GM18517 (cell line): Measurements from ENCODE around the gene PERCC1.

ENCODE experiments used
- ATAC-seq: cut with Tn5 transposase; IDR thresholded peaks from one replicate; pipeline ENCODE4 v1.9.1; 2021; ENCODE audit warnings: mild to moderate bottlenecking, moderate library complexity; ENCODE audit not compliant: unreplicated experiment

PERCC1 gene

DNA sequence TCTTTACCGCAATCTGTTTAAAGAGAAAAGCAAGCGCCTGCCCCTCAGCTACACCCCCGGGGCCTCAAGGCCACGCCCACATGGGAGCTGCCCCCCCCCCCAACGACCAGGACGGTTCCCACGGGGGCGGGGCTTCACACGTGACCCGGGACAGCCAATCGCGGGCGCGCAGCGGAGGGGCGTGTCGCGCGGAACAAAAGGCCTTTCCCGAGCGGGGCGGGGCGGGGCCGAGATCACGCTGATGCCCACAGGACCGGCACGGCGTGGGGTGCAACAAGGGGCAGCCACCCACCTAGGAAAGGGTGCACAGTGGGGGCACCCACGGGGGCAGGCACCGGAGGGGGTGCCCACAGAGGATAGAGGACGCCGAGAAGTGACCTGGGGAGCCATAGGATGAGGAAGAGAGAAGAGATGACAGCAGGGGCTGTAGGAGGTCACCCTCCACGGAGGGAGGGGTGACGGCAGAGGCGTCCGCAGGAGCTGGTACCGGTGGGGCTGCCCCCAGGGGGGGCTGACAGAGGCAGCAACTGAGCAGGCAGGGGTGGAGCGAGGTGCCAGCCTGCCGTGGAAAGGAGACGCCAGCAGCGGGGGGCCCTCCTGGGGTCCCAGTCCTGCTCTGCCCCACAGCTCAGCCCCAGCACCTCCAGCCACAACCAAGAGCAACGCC, 22.6 kb upstream of the PERCC1 start:
- peak; percentile 49 for ATAC-seq

DNA sequence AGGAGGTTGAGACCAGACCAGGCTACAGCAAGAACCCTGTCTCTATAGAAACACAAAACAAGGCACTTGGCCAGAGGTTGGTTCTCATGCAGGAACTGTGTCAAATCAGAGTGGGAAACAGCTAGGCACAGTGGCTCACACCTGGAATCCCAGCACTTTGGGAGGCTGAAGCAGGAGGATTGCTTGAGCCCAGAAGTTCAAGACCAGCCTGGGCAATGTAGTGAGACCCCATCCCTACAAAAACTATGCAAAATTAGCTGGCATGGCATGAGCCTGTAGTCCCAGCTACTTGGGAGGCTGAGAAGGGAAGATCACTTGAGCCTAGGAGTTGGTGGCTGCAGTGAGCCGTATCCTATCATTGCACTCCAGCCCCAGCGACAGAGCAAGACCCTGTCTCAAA, 18.0 kb upstream of the PERCC1 start:
- no peak for ATAC-seq

DNA sequence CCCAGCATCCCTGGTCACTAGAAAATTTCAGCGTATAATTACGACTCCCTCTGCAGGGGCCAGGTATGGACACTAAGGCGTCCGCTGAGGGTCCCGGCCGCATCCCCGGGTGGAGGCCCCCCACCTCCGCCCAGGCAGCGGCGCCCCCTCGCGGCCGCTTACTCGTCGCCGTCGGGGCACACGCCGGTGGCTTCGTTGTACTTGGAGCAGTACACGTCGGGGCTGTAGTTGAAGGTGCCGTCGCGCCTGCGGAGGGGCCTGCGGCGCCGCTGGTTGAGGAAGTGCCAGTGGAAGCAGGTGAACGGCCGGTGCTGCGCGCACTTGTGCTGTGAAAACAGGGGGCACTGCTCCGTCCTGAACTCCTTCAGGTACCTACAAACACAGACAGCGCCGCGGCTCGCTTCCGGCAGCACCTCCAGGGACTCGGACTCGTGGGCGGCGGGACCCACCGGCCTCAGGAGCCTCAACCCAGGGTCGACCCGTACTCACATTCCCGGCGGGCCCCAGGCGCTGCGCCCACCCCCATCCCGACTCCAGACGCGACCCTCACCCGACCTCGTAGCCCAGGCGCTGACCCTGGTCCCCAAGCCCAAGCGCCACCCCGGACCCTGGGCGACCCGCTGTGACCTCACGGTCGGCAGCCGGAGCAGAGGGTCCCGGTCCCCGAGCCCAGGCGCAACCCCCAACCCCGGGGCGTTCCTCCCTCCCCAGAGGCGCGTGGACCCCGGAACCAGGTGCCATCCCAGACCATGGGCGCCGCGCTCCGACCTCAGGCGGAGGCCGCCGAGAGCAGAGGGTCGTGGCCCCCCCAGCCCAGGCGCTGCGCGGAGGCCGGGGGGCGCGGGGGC, 17.0 kb upstream of the PERCC1 start:
- ATAC-seq: no peak

DNA sequence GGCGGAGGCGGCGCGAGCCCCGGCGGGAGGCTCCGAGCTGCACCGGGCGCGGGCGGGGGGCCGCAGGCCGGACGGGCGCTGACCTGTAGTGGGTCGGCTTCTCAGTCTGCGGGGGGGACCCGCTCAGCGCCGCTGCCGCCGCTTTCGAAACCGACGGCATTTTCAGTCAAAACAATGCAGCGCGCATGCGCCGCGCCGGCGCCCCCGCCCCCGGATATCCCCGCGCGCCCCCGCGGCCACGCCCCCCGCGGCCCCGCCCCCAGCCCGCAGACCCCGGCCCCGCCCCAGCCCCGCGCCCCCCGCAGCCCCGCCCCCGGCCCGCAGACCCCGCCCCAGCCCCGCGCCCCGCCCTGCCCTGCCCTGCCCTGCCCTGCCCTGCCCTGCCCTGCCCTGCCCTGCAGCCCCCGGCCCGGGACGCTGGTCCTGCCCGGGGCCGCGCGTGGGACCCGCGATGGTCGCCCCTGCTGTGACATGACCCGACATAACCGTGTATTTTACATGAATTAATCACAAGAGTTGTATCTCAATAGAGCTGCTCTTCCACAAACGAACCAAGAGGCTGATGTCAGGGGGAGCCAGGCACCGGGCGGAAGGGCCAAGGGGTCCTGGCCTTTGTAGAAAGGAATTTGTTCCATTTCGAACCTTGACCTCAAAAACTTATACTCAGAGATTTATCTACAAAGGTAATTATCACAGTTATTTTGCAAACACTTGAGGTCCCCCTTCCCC, 16.2 kb upstream of the PERCC1 start, which contains the start of gene UNKL:
UNKL (minus strand) TSS at position 173 of the 729 bp plus-strand sequence; CDS start at position 160, 13 bp downstream.
- no peak for ATAC-seq

DNA sequence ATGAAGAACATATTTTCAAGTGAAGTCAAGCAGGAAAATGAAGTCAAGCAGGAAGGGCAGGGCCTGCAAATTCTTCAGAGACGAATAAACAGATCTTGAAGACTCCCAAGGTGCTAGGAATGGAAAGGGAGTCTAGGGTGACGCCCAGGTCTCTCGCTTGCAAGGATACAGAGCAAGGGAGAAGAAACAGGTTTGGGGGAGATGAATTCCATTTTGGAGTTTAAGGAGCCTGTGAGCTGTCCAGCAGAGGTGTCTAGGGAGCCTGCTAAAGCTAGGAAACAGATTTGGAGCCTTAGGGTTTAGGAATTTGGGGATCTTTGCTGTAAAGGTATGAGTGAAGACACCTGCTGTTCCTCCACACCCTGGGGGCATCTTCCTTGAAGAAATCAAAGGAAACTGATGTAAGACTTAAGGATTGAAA, 14.3 kb upstream of the PERCC1 start:
- no peak for ATAC-seq

DNA sequence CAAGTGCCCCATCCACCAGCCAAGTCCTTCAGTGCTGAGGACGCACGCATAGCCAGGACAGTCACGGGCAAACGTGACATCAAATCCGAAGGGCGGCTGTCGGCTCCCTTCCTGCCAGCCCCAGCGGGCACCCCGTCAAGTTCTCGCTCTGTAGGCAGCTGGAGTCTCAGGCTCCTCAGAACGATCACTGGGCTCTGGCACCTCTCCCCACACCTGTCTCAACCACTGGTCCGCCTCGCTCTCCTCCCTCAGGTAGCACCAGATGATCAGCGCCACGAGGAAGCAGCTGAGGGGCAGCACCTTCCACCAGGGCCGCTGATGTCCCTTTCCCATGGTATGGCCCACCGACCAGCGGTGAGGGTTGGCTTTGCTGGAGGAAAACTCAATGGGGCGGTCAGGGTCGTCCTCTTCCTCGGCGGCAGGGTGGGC, 10.8 kb upstream of the PERCC1 start:
- ATAC-seq: no peak

DNA sequence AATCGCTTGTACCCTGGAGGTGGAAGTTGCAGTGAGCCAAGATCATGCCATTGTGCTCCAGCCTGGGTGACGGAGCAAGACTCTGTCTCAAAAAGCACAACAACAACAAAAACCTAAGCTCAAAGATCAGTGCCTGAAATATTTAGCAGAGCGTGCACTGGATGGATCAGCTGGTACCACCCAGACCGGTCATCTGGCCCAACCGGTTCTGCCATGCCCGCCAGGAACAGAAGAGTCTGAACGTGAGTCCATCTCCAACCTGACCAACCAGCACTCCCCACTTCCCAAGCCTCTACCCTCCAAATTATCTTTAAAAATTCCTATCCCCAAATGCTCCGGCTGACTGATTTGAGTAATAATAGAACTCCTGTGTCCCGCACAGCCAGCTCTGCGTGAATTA, 8.8 kb upstream of the PERCC1 start:
- no peak for ATAC-seq

DNA sequence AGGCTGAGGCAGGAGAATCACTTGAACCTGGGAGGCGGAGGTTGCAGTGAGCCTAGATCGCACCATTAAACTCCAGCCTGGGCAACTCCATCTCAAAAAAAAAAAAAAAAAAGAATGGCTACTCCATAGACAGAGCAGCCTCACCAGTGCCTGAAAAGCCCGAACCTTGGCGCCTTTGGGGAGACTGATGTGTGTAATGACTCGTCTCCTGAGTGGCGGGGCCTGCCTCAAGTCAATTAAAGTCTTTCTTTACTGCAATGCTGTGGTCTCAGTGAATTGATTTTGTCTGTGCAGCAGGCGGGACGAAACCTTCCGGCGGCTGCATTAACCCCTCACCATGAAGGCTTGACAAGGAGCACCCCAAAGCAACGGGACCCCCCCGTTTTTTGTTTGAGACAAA, 6.8 kb upstream of the PERCC1 start:
- ATAC-seq: no peak

DNA sequence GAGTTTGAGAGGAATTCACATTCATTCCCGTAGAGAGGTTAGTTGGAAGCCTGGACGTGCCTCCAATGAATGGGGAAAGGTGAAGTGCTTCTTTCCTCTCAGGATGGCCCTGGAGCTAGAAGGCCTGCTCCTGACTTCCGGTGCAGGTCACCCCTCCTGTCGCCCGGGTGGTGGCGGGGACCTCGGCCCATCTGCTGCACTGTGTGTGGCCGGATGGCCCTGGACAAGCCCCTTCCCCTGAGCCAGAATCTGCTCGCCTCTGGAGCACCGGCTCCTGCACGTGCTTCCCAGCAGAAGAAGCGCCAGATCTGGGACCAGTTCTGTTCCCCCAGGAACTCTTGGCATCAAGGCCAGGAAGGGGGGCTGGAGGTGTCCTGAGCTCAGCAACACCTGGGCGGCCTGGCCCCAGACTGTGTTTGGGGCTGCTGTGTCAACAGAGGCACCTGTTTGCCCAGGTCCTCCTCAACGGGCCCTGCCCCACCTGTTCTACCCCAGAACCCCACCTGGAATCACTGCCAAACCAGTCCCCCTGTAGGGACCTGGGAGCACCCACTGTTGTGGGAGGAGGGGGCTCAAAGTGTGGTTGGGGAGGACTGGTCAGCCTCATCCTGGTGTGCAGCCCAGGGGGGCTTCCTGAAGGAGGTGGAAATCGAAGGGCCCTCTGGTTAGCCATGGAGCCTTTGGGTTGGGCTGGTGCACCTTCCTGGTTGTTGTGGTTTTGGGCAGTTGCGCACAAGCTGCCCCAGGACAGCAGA, 5.1 kb upstream of the PERCC1 start:
- no peak for ATAC-seq

DNA sequence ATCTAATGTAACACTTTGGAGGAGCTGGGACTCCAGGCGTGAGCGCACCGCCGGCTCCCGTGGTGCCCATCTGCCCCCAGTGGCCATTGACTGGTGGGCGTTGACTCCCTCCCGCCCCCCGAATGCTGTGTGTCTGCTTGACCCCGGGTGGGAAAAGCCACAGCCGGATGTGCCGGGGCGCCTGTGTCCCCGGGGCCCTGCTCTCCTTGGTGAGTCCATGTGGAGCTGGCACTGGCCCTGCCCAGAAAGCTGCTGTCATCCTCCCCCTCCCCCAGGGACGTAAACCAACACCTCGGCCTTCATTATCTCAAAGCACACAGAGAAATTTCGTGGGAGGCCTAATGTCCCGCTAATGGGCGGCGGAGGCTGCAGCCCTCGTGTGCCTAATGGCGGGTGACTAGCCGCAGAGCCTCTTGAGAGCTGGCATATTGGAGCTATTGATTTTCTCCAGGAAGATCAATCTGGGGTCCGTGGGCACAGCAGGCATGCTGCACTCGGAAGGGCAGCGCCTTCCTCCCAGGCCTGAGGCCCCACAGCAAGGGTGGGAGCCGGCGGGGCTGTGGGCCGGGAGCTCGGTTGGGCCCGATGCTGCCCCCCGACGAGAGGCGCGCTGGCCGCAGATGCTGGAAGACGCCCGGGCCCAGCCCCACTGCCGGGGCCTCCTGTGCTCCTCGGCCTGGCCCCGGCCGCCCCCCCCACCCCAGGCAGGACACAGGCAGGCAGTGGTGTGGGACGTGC, 4.0 kb upstream of the PERCC1 start:
- ATAC-seq: no peak

DNA sequence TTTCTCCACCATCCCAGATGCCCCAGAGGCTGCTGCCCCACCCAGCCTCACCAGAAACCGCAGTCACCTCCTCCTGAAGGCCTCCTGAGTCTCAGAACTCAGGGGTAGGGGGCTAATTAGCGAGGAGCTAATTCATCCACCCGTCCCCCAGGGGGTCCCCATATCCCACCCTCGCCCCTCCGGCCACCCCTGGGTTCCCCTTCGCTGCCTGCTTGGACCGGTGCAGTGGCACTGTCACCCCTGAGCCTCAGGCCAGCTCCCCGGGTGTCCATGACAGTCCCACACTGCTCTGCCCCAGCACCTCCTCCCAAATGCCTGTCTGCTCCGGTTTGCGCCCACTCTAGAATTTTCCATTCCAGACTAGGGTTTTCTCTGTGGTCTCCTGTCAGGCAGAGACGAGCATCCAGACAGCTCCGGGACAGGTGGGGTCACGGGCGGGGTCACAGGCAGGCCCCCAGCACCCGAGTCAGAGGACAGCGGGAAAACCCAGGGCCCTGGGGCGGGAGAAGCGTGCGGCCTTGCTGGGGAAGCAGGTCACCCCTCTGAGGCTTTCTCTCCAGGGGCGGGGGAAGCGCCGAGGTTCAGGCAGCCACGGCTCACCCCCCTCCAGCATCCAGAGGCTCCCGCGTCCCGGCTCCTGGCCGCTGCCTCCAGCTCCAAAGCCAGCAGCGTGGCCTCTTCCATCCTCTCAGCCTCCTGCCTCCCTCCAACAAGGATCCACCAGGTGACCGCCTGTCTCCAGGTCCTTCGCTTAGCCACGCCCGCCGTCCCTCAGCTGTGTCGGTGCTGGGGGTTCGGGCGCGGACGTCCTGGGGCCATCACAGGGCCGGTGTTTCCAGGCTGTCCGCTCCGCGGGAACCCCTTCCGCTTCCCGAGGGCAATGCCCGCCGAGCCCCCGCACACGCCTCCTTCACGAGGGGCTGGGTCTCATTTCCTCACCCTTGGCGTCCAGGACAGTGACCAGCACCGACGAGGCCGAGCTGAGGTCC, 3.1 kb upstream of the PERCC1 start:
- ATAC-seq: no peak

DNA sequence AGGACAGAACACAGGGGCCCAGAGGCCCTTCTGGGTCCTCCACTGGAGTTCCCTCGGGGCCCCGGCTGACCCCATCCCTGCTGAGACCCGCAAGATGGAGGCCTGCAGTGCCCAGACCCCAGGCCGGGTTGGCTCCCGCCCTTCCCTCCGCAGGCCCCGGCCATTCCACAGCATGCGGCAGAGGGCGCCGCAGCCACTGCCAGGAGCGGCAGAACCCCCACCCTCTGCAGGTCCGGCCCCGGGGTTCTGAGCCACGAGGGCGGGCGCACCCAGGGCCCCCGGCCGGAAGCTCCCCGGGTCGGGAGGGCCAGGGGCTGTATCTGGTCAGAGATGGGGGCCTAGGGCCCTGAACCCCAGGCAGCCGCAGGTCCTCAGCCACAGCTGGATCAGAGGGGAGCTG, 2.4 kb upstream of the PERCC1 start:
- ATAC-seq: no peak

DNA sequence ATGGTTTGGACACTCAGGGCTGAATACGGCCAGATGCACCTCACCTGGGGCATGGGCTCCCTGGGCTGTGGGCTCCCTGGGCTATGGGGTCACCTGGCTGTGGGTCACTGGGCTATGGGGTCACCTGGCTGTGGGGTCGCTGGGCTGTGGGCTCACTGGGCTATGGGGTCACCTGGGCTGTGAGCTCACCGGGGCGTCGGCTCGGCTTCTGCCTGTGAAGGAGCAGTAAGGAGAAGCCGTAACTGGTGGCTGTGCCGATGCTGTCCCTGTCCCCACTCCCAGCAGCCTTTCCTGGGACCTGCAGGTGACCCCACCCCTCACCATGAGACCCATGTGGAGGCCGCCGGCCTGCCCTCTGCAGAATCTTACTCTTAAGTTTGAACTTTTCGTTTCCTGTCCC, 1.9 kb upstream of the PERCC1 start:
- no peak for ATAC-seq

DNA sequence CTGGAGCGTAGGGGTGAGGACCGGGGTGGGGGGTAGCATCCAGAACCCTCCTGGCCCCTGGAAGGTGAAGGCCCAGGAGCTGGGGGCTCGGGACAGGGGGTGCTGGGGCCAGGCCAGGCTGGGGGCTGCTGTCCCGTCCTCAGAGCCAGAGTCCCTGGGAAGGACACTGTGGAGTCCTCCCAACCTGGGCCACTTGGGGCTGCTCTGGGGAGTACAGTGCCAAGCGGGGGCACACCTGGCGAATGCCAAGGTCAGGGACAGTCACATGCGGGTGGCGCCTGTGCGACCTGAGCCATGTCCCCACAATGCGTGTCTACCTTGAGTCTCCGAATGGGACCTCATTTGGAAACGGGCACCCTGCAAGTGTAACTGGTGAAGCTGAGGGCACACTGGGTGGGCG, 1.2 kb upstream of the PERCC1 start:
- no peak for ATAC-seq

DNA sequence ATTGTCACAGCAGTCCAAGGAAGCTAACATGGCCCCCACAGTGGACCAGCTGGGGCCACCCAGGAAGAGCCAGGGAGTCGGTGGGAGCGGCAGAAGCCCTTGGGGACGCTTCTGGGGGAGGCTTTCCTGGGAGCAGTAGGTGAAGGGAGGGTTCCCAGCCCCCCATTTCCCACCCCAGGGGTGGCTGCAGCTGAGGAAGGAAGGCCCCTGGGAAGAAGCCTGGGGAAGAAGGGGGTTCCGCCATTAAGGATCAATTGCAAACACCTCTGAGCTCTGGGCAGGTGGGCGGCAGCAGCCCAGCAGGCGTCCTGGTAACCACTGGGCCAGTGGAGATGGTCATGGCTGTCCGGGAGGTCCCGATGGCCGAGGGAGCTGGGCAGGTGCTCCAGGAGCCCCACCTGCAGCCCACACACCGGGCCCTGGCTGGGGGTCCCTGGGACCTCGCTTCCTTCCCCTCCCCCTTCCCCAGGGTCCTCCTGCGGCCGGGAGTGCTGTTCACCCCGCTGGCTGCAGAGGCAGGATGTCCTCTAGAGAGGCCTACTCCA, 592 bp upstream of the PERCC1 start:
- no peak for ATAC-seq

DNA sequence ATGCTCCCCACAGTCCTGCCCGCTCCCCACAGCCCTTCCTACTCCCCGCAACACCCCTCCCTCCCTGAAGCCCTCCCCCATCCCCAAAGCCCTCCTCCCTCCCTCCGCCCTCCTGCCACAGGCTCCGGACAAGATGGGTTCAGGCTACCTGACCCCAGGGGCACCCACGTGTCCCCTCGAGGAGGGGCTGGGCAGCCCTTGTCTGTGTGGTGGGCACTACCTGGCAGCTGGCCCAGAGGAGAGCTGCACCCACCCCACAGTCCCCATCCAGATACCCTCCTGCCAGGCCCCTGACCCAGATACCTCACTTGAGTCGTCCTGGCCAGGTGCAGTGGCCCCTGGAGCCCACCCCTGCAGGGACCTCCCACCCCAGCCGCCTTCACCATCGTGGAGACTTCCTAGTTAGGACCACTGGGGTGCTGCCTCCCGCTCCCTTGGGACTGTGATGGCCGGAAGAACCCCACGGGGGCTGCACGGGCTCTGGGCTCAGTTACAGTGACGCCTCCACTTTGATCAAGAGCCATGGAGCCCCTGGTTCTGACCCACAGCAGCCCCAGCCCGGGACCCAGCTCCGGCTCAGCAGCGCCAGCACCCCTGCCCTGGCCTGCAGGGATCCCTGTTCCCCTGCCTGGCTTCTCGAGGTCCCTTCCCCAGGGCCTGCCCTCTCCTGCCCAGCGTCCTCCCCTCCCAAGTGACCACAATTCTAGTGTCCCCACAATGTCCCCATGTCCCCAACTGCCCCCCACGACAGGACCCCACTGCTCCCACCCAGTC, 806 bp downstream of the PERCC1 start:
- no peak for ATAC-seq

DNA sequence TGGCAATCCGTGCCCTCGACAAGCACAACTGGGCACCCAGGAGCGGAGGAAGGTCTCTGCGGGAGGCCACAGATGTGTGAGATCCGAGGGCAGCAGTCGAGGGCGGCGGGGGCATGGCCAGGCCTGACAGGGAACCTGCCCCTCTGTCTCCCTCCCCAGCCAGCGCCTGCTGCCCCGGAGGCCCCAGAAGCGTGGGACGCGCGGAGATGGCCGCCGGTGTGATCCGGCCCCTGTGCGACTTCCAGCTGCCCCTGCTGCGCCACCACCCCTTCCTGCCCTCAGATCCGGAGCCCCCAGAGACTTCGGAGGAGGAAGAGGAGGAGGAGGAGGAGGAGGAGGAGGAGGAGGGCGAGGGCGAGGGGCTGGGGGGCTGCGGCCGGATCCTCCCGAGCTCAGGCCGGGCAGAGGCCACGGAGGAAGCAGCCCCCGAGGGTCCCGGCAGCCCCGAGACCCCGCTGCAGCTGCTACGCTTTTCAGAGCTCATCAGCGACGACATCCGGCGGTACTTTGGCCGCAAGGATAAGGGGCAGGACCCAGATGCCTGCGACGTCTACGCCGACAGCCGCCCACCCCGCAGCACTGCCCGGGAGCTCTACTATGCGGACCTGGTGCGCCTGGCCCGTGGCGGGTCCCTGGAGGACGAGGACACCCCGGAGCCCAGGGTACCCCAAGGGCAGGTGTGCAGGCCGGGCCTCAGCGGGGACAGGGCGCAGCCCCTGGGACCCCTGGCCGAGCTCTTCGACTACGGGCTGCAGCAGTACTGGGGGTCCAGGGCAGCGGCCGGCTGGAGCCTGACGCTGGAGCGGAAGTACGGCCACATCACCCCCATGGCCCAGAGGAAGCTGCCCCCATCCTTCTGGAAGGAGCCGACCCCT, 1.7 kb downstream of the PERCC1 start:
- no peak for ATAC-seq
